ENCODE results near the gene NKAIN1.
"Not testable (repeated sequence)": the region's sequence is repeated elsewhere in the genome, so short reads cannot be mapped to it uniquely, and the experiment has no call there.

NKAIN1 gene

GRCh38 chr1:31239653-31240241, at the start of gene NKAIN1:
NKAIN1 (minus strand) TSS chr1:31239887; CDS start chr1:31239547, 340 bp downstream.
- ATAC-seq (ENCODE audit: insufficient read depth, low read depth) (no peak), DNase-seq (no peak)
- no peaks in the 10 kb centered on the region for H3K79me2 ChIP-seq (ENCODE audit: insufficient read depth, low read length)
- H3K9ac ChIP-seq (ENCODE audit: low read depth, low read length), result no peak within 1 kb of the TSS
- no peaks in the 10 kb centered on the region for H3K36me3 ChIP-seq (ENCODE audit: insufficient read depth, low read length)
- no peaks in the 10 kb centered on the region for H3K4me1 ChIP-seq (ENCODE audit: insufficient read depth, low read length)
- no peaks in the 10 kb centered on the region for H3K9me3 ChIP-seq (ENCODE audit: insufficient read depth, low read length, severe bottlenecking)
- peaks cover 27% of the 10 kb centered on the region for H3K27me3 ChIP-seq (ENCODE audit: insufficient read depth, low read length, poor library complexity)
- H4K20me1 ChIP-seq (ENCODE audit: insufficient read depth, low read length), result no peaks in the 10 kb centered on the region; the same call in none of the 2 replicates
- H2AFZ ChIP-seq (ENCODE audit: low read depth, low read length), result no peak within 1 kb of the TSS
- TF ChIP-seq EZH2 (IDR thresholded peaks at IDR 0.05; ENCODE audit: borderline replicate concordance, low read depth, low read length, severe bottlenecking) (no peak), CTCF (IDR thresholded peaks at IDR 0.05; ENCODE audit: borderline replicate concordance, extremely low read depth, low read length, poor library complexity, severe bottlenecking) (no peak)
- H3K4me2 ChIP-seq (ENCODE audit: insufficient read depth, low read length), result no peak within 1 kb of the TSS
- H3K4me3 ChIP-seq (ENCODE audit: low read depth in 1 of 2, low read length in 2 of 2), result no peak within 1 kb of the TSS
- no peak within 1 kb of the TSS for H3K27ac ChIP-seq (ENCODE audit: low read length)

GRCh38 chr1:31289021-31289420, 49.3 kb upstream of the NKAIN1 start:
- Histone ChIP-seq H3K79me2 (ENCODE audit: insufficient read depth, low read length) (peaks cover 19% of the 10 kb centered on the region), H3K27ac (ENCODE audit: low read length) (no peak overlapping the region), H3K4me2 (ENCODE audit: insufficient read depth, low read length) (no peak overlapping the region)

GRCh38 chr1:31287791-31288190, 48.1 kb upstream of the NKAIN1 start:
- not testable (repeated sequence) for H3K9me3 ChIP-seq (ENCODE audit: insufficient read depth, low read length, severe bottlenecking); H2AFZ ChIP-seq (ENCODE audit: low read depth, low read length); DNase-seq; H3K27ac ChIP-seq (ENCODE audit: low read length); H3K27me3 ChIP-seq (ENCODE audit: insufficient read depth, low read length, poor library complexity); ATAC-seq (ENCODE audit: insufficient read depth, low read depth); H4K20me1 ChIP-seq (ENCODE audit: insufficient read depth, low read length); H3K9ac ChIP-seq (ENCODE audit: low read depth, low read length); H3K79me2 ChIP-seq (ENCODE audit: insufficient read depth, low read length); H3K4me2 ChIP-seq (ENCODE audit: insufficient read depth, low read length); H3K4me3 ChIP-seq (ENCODE audit: low read depth in 1 of 2, low read length in 2 of 2); H3K4me1 ChIP-seq (ENCODE audit: insufficient read depth, low read length)
- peaks cover 89% of the 10 kb centered on the region for H3K36me3 ChIP-seq (ENCODE audit: insufficient read depth, low read length)

More at GRCh38 chr1:31289021-31289420, 49.3 kb upstream of the NKAIN1 start:
- no peak for DNase-seq
- Histone ChIP-seq H2AFZ (ENCODE audit: low read depth, low read length) (no peak overlapping the region), H3K9ac (ENCODE audit: low read depth, low read length) (no peak overlapping the region), H3K27me3 (ENCODE audit: insufficient read depth, low read length, poor library complexity) (no peaks in the 10 kb centered on the region), H3K9me3 (ENCODE audit: insufficient read depth, low read length, severe bottlenecking) (no peaks in the 10 kb centered on the region), H4K20me1 (ENCODE audit: insufficient read depth, low read length) (peaks cover 5% of the 10 kb centered on the region; the same call in 1 of the 2 replicates), H3K4me1 (ENCODE audit: insufficient read depth, low read length) (no peaks in the 10 kb centered on the region), H3K4me3 (ENCODE audit: low read depth in 1 of 2, low read length in 2 of 2) (no peak overlapping the region), H3K36me3 (ENCODE audit: insufficient read depth, low read length) (peaks cover 89% of the 10 kb centered on the region)
- ATAC-seq (ENCODE audit: insufficient read depth, low read depth), result no peak
- TF ChIP-seq CTCF (IDR thresholded peaks at IDR 0.05; ENCODE audit: borderline replicate concordance, extremely low read depth, low read length, poor library complexity, severe bottlenecking) (no peak), EZH2 (IDR thresholded peaks at IDR 0.05; ENCODE audit: borderline replicate concordance, low read depth, low read length, severe bottlenecking) (no peak)

- not testable (repeated sequence) for DNase-seq; H4K20me1 ChIP-seq (ENCODE audit: insufficient read depth, low read length); H3K4me1 ChIP-seq (ENCODE audit: insufficient read depth, low read length); H3K79me2 ChIP-seq (ENCODE audit: insufficient read depth, low read length); H3K9ac ChIP-seq (ENCODE audit: low read depth, low read length); ATAC-seq (ENCODE audit: insufficient read depth, low read depth); H3K9me3 ChIP-seq (ENCODE audit: insufficient read depth, low read length, severe bottlenecking); H3K27ac ChIP-seq (ENCODE audit: low read length); H3K4me2 ChIP-seq (ENCODE audit: insufficient read depth, low read length); H2AFZ ChIP-seq (ENCODE audit: low read depth, low read length); H3K4me3 ChIP-seq (ENCODE audit: low read depth in 1 of 2, low read length in 2 of 2); H3K27me3 ChIP-seq (ENCODE audit: insufficient read depth, low read length, poor library complexity)
- peaks cover 93% of the 10 kb centered on the region for H3K36me3 ChIP-seq (ENCODE audit: insufficient read depth, low read length)
Measured at GRCh38 chr1:31282426-31282825, 42.7 kb upstream of the NKAIN1 start.
